Activated naive CD4-positive, alpha-beta T cell (primary cell): ENCODE measurements around the gene SLC4A7.

Experiments used
- DNase-seq, 4 experiments: peaks; one replicate each; lab custom pipeline; 2025; lab: John Stamatoyannopoulos, UW

Gene SLC4A7

GRCh38 chr3:27325419-27325818, 158.8 kb downstream of the SLC4A7 start:
- DNase-seq = no peak

- no peak for DNase-seq
Observed at GRCh38 chr3:27324686-27325085, 159.5 kb downstream of the SLC4A7 start.

GRCh38 chr3:27323087-27323570, 161.1 kb downstream of the SLC4A7 start:
- DNase-seq = no peak
